Measurements from ENCODE around the gene TRIM8.
"Not testable (repeated sequence)": the region's sequence is repeated elsewhere in the genome, so short reads cannot be mapped to it uniquely, and the experiment has no call there.

Gene TRIM8

DNA sequence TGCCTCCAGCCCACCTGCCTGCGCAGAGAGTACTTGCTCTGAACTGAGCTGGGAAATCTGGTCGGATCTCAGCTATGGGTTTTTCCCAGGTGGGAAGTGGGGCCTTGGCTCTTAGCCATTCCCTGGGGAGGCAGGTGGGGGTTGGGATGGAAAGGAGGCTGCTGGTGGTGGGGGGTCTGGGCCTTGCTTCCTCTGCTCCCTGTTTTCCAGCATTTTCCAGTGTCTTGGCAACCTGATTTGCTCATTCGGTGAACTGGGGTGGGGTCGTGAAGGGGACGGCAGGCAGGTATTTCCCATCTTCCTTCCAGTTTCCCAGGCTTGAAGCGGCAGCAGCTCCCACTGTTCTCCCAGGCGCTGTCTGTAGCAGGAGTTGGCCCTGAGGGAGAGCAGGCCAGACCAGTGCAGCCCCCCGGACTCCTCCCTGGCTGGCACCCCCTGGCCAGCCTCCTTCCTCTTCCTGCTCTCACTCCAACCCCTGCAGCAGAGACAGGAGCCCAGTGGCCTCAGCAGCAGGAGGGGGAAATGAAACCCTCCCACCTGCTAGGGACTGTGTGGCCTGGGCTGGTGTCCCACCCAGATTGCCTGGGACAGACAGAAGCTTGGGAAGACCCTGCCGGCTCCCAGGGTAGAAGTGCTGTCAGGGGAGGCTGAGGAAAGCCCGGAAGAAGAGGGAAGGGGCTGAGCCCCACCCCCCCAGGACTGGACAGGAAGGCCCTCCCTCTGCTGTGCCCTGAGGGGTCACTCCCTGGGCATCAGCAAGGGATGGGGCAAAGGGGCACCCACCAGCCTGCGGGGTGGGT is 6.6 kb downstream of the TRIM8 start:
- no peak for DNase-seq

GRCh38 chr10:102651455-102652169 is 7.3 kb downstream of the TRIM8 start:
- DNase-seq, result no peak

DNA sequence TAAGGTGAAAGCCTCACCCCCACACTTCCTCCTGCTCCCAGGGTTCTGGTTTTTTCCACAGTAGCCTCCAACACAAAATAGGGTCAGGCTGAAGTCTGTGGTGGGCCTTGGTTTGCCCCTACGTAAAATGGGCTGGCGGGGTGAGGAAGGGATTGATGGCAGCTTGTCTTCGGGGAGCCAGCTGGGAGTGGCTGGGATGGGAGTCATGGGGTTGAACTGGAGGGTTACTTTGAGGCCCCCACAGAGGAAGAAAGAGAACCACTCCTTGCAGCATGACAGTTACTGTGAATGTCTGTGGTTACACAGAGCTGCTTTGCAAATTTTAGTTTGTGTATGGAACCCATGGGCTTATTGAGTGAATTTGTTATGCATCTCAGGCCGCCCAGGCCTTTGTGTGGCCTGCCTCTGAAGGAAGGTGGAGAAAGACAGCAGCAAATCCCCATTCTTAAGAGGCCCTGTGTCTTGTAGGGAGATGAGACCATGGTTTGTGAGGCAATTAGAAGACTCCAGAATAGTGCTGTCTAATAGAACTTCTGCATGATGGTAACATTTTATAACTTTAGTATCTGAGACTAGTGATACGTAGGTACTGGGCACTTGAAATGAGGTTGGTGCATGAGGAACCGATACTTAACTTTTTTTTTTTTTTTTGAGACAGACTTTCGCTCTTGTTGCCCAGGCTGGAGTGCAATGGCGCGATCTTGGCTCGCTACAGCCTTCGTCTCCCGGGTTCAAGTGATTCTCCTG is 8.1 kb downstream of the TRIM8 start:
- no peak for DNase-seq

- DNase-seq, result no peak
Observed at GRCh38 chr10:102653060-102653459, 8.8 kb downstream of the TRIM8 start.

DNA sequence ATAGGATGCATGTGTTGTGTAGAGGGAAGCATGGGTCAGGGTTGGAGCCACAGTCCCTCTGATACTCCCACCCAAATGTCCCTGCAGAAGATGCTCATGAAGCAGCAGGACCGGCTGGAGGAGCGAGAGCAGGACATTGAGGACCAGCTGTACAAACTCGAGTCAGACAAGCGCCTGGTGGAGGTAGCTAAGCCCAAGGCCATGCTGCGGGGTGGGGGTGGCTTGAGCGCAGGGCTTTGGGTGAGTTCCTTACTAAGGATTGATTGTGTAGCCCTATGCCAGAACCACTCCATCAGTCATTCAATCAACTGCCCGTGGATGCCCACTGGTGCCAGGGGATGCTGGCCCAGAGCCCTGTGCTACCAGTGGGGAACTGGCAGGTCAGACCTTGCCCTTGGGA is 10.3 kb downstream of the TRIM8 start:
- DNase-seq, result no peak

GRCh38 chr10:102654969-102655368 is 10.7 kb downstream of the TRIM8 start:
- DNase-seq, result no peak

DNA sequence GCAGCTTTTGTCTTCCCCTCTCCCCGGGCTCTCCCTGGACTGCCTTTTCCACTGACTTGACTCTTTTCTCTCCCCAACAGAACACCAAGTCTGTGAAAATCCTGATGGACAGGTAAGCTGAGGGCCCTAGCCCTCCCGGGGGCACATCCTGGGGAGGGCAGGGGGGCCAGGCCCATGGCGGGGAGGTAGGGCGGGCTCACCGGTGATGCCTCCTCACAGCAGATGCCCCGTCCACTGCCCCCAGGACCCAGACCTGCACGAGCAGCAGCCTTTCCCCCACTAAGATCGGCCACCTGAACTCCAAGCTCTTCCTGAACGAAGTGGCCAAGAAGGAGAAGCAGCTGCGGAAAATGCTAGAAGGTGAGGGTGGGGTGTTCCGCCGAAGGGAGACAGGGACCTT is 11.7 kb downstream of the TRIM8 start:
- DNase-seq, result no peak

DNA sequence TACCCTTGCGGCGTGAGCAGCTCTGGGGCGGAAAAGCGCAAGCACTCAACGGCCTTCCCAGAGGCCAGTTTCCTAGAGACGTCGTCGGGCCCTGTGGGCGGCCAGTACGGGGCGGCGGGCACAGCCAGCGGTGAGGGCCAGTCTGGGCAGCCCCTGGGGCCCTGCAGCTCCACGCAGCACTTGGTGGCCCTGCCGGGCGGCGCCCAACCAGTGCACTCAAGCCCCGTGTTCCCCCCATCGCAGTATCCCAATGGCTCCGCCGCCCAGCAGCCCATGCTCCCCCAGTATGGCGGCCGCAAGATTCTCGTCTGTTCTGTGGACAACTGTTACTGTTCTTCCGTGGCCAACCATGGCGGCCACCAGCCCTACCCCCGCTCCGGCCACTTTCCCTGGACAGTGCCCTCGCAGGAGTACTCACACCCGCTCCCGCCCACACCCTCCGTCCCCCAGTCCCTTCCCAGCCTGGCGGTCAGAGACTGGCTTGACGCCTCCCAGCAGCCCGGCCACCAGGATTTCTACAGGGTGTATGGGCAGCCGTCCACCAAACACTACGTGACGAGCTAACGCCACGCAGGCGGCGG is 12.6 kb downstream of the TRIM8 start:
- DNase-seq, result no peak

- no peak for DNase-seq
Observed at GRCh38 chr10:102657451-102657850, 13.2 kb downstream of the TRIM8 start.

DNA sequence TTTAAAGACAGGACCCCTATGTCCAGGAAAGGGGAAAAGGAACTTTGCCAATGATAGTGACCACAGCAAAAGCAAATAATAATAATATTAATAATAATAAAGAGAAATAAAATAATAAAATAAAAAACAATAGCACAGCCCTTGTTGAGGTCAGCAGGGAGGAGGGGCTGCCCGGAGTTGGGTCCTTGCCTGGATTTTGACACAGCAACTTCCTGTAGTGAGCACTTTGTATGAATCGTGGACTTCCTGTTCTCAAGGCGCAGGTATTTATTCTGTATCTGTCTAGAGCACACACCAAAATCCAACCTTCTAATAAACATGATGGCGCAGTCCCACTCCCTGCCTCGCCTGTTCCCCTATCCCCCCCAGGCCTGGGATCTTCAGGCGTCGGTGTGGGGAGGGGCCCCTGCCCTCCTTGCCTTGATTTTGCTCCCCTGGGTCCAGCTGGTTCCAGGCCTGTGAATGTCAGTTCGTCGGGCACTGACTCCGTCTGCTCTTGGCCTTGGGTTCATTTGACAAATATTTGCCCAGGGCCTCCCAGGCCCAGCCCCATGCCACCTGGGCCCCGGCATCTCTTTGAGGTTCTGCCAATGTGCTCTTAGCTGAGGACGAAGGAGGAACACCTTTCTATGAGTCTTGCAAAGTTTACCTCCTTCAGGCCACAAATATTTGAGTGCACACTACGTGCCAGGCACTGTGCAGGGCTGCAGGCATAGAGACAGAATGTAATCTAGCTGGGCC is 13.9 kb downstream of the TRIM8 start:
- no peak for DNase-seq

DNA sequence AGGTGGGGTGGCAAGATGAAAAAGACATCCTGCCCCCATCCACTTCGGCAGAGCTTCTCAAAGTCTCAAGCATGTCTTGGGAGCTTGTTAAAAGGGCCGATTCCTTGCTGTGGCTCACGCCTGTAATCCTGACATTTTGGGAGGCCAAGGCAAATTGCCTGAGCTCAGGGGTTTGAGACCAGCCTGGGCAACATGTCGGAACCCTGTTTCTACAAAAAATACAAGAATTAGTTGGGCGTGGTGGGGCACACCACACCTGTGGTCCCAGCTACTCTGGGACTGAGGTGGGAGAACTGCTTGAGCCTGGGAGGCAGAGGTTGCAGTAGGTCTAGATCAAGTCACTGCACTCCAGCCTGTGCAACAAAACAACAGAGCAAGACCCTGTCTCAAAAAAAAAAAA is 14.5 kb downstream of the TRIM8 start:
- no peak for DNase-seq

- DNase-seq, result peak; percentile 57
Observed at GRCh38 chr10:102660888-102661657, 16.8 kb downstream of the TRIM8 start.

- no peak for DNase-seq
Observed at GRCh38 chr10:102661658-102662028, 17.4 kb downstream of the TRIM8 start.

- no peak for DNase-seq
Observed at GRCh38 chr10:102665904-102666509, 21.7 kb downstream of the TRIM8 start.

- not testable (repeated sequence) for DNase-seq
Observed at GRCh38 chr10:102667411-102667810, 23.1 kb downstream of the TRIM8 start.

DNA sequence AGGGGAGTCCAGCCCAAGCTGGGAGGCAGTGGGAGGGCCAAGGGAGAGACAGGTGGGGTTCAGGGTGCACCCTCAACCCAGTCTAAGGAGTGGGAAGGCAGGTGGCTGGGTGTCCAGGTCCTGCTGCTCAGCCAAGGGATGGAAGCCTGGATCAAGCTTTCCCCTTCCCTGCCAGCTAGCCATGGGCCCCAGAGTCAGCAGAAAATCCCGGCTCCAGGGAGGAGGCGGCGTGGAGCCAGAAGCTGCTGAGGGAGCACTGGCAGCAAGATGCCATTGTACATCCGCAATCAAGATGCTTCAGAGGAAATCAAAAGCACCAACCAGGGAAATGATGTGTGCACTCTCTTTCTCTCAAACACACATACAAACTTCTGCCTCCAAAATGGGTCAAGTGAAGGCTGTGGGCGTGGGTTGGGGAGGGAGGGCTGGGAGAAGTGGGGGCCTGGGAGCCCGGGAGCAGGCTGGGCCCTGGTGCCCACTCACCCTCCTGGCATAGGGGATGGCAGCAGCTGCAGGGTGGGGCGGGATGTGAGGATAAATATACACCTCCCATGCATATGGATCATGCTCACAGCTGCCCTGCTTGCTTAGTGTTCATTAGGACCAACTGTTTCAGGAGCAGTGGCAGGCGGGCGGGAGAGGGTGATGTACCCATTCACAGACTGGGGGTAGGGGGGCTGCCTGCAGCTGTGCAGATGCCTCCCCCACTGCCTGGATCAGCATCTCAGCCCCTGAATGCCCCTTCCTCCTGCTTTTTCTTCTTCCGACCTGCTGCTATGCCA is 24.2 kb downstream of the TRIM8 start:
- no peak for DNase-seq

DNA sequence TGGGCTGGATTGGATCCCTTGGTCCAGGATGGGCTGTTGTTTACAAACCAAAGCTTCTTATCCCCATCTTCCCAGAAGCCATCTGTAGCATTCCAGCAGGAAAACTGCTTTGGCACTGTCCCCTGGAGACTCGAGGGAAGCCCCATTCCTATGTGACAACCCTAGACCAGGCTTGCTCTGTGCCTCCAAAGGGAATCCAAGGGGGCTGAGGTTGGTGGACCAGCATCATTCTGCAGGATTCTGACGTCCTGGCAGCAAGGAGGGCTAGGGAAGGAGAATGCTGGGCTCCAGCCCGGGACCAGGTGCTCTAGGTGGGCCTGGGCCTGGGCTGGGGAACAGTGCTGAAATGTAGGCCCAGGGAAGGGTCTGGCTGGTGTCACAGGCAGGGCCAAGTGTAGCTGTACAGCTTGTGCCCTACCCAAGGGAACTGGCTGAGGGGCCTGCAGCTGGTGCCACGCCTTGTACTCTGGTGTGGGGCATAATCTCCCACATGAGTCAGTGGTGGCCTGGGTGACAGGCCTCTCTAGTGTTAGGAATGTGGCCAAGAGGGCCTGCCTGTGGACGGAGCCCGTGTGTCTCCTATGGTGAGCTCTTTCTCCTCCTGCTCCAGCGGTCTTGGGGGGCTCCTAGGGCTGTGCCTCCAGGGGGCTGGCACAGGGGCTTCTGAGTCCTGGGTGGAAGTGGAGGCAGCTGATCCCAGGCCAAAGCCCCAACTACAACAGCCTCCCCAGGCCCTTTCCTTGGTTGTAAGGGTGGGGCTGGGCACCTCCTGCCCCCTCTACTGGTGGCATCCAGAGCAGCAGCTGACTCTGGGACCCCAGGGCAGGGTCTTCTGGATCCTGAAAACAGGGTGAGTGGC is 25.2 kb downstream of the TRIM8 start:
- no peak for DNase-seq

GRCh38 chr10:102670065-102670670 is 25.9 kb downstream of the TRIM8 start:
- DNase-seq, result no peak

GRCh38 chr10:102670871-102671434 is 26.7 kb downstream of the TRIM8 start:
- DNase-seq, result no peak
